Dermis blood vessel endothelial cell (primary cell): ENCODE measurements around the gene SYNGR1. TPM values are rescaled to one million over a fixed set of nuclear protein-coding genes. Genes with fewer than 3 reads are reported as not detected.
A peak's percentile ranks its signal among the peaks of the same experiment; 100 is the strongest.

Source experiments
- DNase-seq: peaks from one replicate; pipeline ENCODE4 v3.0.0; 2010
- total RNA-seq: library from RNA; depleted of rRNA; stranded (reverse); fragments of >200 nt; gene quantifications from 2 replicates; pipeline ENCODE4 v1.2.3, GENCODE V29; 2014

The SYNGR1 gene, protein sequence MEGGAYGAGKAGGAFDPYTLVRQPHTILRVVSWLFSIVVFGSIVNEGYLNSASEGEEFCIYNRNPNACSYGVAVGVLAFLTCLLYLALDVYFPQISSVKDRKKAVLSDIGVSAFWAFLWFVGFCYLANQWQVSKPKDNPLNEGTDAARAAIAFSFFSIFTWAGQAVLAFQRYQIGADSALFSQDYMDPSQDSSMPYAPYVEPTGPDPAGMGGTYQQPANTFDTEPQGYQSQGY
- total RNA-seq: 0.98 and 1.0 TPM in 2 replicates

DNA sequence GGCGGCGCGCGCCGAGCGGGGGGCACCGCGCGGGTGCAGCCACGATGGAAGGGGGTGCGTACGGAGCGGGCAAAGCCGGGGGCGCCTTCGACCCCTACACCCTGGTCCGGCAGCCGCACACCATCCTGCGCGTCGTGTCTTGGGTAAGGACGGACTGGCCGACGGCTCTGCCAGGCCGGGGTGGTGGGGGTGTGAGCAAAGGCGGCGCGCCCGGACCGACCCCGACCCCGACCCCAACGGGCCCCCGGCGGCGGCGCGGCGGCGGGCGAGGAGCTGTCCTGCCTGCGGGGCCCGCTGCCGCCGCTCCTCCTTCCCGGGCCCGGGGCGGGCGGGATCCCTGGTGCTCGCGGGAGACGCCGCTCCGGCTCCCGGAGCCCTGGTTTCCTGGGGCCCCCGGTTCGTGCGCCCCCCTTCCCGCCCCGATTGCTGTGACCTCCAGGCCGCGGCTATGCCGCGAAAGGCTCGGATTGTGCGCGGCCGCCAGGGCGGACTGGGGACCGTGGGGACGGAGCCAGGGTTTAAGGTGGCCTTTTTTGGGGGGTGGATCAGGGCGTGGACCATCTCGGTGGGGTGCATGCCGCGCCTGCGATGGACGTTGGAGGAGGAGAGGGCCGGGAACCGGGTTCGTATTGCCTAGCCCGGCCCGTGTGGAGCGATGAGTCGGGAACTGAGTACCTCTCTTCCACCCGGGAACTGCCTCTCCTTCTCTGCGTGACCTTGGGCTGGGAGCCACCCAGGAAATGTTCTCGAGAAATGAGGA is at the start of gene SYNGR1:
Gene SYNGR1 (plus strand): TSS at position 25 of the 760 bp plus-strand sequence. CDS start 20 bp downstream, at position 45.
- DNase-seq: no peak

DNA sequence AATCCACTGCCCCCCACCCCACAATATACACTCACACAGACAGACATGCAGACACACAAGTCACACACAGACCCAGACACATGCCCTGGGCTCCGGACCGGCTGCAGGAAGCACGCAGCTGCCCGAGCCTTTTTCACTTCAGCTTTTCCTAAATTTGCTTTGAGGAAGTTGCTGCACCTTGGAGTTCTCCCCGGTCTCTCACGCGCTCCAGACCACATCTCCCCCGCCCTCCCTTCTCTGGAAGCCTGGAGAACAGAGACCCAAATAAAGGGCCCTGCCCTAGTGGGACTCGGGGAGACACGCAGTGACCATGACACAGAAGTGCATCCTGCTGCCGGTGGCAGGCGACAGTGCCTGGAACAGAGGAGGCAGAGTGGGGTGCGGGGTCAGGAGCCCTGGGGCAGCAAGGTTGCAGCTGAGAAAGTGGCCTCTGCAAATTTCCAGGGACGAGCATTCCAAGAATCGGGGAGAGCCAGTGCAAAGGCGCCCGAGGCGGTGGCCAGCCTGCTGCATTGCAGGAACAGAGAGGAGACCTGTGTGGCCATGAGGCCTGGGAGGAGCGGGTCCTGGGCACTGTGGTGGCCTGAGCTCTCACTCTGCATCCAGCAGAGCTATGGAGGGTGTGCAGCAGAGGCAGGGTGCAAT is 49.5 kb upstream of the SYNGR1 start:
- DNase-seq: no peak

DNA sequence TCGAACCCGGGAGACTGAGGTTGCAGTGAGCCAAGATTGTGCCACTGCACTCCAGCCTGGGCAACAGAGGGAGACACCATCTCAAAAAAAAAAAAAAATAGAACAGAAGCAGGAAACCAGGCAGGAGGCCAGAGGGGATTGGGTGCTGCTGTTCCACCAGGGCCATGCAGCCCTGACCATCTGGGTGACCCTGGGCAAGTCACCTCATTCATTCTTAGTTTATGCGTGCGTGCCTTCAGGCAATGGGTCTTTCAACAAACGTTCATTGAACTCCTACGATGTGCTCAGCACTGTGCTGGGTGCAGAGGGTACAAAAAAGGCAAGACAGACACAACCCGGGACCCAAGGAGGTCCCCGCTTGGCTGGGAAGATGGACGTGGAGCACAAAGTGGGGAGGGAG is 48.7 kb upstream of the SYNGR1 start:
- DNase-seq: no peak

DNA sequence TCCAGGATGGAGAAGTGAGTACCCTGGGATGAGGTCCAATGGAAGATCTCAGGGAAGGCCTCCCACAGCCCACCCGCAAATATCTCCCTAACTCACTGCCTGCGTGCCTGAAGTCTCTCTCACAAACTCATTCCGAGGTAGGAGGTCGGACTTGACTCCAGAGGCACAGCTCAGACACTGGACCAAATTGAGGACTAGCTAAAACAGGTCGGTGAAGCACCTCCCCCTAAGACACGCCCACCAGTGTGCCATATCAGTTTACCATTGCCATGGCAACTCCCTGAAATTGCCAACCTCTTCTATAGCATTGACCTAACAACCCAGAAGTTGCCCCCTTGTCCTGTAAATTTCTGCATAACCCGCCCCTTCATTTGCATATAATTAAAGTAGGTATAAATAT is 47.9 kb upstream of the SYNGR1 start:
- no peak for DNase-seq

DNA sequence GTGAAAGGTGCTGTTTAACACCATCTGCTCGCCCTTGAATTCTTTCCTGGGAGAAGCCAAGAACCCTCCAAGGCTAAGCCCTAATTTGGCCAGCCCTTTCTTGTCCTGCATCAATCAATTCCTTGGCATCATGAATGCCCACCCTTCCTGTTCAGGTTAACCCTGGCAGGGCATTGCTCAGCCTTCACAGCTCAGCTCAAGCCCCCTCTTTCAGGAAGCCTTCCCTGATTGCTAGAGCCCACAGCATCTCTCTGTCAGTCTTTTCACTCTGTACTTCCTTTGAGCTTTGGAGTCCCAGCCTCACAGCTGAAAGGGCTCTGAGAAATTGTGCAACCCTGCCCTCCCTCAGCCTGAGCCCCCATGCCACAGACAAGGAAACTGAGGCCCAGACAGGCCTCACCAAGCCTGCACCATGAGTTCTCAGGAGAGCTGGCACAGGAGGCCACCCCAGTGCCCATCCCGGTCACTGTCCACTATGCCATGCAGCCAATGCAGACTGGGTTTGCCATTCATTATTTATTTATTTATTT is 47.3 kb upstream of the SYNGR1 start:
- no peak for DNase-seq

DNA sequence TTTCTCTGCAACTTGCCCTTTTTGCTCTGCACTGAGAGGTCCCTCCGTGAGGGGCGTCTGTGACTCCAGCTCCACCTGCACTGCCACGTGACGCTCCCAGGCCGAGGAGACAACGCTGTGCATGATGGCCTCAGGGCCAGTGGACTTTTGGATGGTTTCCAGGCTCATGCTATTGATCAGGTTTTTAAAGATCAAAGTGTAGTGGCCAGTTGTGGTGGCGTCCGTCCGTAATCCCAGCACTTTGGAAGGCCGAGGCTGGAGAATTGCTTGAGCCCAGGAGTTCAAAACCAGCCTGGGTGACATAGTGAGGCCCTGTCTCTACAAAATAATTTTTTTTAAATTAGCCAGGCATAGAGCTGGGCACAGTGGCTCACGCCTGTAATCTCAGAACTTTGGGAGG is 46.4 kb upstream of the SYNGR1 start:
- DNase-seq: no peak

DNA sequence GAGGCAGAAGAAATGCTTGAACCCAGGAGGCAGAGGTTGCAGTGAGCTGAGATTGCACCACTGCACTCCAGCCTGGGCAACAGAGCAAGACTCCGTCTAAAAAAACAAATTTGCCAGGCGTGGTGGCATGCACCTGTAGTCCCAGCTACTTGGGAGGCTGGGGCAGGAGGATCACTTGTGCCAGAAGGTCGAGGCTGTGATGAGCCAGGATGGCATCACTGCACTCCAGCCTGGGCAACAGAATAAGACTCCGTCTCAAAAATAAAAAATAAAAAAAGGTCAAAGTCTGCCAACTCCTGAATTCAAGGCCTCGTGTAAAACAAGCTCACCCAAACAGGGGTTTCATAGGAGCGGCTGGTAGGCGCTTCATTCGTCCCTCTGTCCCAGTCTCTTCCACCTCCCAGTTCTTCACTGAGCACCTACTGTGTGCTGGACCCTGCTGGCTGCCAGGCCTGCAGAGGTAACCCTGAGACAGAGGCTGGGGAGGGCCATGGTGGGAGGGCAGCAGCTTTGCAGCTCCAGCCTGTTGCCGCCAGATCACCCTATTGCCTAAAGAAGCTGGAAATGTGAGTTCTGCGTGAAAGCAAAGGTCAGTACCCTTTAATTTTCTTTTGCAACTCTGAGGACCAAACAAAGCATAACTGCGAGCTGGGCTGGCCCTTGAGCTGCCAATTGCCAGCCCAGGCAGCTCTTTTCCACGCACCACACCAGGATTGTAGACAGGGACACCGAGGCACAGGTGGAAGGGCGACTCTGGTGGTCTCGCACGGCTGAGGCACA is 45.7 kb upstream of the SYNGR1 start:
- DNase-seq: no peak

DNA sequence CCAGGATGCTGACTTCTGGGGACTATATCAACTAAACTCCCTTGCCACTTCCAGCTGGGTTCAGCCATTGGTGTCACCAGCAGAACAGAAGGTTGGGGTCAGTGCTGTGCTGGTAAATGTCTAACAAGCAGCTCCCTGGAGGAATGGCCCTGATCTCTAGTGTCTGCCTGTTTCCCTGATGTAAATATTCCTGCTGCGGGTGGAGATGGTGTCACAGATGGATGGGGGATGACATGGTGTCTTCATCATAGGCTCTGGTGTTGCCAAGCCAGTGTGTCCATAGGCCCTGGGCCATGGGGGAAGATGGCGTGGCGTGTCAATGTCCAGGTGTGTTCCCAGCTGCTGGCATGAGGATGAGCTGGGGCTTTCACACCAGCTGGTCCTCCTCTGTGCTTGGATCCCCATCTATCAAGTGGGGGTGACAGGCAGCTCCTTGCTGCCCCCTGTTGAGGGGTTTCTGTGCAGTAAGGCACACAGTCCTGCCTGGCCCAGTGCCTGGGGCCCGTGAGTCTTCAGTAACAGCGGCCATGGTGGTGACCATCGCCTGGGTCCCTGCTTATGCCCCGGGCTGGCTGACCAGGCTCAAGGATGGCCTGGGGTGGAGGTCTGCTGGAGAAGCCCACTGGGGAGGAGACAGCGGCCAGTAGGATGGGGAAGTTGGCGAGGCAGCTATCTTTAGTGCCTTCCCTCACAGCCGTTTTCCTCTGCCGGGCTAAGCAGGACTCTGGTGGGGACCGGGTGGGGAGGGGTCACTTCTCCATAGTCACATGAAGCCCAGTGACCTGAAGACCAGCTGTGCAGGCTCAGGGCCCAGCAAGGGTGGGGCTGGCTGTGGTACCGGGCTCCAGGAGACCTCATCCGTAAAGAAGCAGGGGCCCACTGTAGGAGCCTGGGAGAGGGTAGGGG is 43.1 kb upstream of the SYNGR1 start:
- DNase-seq: peak; percentile 84

DNA sequence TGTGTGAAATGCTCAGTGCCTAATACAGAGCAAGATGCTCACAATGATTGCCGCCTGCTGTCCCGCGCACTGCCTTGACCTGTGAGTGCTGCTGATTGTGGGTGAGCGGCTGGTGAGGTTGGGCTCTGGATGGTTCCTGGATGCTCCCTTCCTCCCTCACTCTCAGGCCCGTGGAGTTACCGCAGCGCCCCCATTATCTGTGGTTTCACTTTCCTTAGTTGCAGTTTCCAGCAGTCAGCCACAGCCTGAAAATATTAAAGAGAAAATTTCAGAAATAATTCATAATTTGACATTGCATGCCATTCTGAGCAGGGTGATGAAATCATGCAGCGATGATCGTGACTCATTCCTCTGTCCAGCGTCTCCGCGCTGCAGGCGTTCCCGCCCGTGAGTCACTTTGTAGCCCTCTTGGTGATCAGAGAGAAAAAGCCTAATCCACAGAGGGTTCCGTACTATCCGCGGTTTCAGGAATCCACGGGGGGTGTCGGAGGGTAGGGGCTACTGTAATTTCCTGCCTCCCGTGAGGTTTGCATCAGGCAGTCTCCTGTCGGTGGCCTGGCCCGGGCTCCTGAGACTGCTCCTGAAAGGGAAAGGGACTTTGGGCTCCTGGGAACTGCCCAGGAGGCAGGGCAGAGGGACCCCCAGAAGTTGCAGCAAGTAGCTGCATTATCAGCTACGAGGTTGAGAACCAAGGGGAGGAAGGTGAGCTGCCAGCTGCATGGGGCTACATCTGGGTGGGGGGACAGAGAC is 41.0 kb upstream of the SYNGR1 start:
- peak; percentile 92 for DNase-seq

DNA sequence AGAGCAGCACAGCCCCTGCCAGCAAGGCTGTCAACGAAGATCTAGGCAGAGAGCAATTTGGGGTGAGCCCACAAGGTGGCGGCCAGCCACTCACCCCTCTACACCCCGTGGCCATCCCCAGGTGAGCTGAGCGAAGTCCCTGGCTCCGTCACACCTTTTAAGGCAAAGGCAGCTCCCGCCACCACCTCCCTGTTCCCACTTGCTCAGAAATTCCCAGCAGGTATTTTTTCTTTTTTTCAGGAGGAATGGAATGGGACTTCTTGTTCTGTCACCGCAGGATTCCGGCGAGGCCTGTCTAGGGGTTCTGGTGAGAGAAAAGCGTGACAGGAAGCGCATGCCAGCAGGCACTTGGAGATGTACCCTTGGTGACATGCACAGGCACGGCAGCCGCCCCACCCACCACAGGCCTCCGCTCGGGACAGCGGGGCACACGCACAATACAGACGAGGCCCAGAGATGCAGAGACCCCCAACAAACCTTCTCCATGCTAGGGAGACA is 40.4 kb upstream of the SYNGR1 start:
- DNase-seq: no peak

DNA sequence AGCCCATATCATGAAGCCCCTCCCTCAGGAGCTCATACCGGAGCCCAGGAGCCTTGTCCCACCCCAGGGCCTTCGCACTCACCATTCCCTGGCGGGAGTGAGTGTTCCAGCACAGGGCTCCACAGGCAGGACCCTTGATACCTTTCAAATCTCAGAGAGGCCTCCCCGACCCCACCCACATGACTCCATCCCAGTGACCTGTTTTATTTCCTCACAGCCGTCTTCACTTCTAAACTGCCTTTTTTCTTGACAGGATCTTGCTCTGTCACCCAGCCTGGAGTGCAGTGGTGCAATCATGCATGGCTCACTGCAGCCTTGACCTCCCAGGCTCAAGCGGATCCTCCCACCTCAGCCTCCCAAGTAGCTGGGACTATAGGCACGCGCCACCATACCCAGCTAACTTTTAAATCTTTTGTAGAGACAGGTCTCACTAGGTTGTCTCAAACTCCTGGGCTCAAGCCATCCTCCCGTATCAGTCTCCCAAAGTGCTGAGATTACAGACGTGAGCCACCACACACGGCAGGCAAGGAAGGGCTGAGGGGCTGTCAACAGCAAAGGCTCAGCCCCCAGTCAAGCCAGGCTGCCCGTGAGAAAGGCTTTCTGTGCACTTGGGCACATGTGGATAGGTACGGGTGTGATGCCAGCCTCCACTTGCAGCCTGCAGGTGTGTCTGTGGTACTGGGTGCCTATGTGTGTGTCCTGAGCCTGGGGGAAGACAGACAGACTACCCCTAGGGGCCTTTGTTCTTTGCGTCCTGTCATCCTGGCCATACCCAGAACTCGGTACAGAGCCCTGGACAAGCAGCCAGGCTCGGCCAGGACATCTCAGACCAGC is 39.7 kb upstream of the SYNGR1 start:
- no peak for DNase-seq

DNA sequence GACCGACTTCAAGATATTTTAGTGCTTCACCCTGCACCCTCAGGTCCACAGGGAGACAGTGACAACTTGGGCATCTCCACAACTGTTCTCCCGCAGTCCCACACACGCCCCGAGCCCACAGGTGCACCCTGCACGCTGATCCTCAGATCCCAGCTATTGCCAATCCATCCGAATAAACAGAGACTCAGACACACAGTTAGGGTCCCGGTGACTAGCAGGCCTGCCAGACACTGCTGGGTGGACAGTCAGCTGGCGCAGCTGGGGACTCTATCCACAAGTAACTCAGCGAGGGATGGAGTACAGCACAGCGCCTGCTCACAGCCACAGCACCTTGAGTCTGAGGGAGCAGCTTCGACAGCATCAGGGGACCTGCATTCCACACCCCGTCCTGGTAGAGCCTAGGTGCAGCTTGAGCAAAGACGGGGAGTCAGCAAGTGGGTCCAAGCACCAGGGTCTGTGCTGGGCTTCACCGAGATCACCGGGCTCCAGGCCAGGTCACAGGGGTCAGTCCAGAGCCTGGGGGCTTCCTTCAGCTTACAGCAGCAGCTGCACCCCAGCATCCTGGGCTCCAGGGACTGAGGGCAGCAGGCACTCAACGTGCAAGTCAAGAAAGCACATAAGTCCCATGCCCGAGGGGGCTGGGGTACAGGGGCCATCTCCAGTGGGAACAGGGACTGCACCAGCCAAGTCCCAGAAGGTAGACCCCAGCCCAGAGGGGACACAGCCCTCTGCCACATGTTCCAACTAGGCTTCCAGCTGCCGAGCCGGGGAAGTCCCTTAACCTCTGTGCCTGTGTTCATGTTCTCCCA is 38.0 kb upstream of the SYNGR1 start:
- DNase-seq: no peak

DNA sequence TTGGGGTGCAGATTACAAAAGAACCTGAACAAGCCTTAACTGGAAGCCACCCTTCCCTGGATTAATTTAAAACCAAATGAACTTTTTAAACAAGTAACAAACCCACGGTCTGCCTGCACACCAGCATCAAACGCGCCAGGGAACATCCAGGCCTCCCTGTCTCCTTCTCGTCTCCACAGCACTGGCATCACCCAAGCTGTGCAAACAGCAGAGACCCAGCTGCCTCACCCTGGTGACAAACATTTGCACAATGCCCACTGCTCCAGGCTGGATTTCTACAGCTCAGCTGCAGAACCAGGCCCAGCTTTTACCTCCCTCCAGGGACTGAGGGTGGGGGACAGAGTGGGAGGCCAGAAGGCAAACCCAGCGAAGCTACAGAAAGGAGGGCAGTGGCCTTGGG is 37.4 kb upstream of the SYNGR1 start:
- no peak for DNase-seq

DNA sequence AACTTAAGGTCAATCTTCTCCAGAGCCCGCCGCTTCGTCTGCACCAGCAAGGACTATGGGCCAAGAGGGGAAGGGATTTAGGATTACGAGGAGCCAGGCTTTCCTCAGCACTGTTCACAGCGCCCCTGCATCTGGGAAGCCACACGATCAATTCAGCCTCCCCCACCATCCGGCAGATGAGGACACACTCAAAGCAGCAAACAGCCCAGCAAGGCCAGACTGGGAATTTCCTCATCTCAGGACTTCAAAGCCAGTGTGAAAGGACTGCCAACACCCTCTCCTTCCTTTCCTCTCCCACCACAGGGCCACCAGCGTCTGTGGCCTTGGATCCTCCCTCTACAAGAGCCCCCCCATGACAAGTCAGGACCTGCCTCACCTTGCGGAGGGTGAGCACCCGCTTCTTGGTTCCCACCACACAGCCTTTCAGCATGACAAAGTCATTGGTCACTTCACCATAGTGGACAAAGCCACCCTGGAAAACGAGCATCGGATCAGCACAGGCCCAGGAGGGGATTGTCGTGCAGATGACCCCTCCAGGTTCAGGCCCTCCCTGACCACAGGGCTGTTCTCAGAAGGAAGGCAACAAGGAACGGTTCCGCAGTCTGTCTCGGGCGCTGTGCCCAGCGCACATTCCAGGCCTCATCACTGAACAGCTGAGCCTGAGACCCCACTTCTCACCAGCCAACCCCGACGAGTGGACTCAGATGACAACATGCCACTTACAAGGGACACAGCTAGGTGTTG is 36.4 kb upstream of the SYNGR1 start:
- DNase-seq: no peak

DNA sequence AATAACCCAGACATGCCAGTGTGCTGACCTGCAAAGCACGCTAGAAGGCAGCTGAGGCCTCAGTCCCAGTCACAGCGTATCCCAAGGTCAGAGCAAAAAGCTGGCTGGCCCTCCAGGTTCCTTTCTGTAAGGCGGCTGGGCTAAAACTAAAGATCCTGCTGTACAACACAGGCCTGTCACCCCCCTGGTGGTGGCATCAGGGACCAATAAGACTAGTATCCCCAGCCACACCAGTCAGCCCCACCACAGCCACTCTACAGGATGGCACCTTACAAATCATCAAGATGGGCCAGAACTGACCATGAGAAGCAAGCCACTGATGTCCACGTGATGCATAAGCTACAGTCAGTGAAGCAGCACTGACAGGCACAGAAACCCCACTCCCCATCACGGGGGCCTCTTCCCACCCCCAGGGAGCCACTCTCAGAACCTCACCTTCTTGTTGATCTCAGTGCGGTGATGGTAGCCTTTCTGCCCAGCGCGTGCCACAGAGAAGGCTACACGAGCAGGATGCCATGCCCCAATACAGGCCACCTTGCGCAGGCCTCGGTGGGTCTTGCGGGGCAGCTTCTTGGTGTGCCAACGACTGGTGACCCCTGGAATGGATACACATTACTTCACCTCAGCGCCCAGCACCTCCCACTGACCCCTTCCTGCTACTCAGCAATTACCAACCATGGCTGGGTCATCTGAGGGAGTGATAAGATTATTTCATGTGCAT is 35.4 kb upstream of the SYNGR1 start:
- DNase-seq: peak; percentile 46

DNA sequence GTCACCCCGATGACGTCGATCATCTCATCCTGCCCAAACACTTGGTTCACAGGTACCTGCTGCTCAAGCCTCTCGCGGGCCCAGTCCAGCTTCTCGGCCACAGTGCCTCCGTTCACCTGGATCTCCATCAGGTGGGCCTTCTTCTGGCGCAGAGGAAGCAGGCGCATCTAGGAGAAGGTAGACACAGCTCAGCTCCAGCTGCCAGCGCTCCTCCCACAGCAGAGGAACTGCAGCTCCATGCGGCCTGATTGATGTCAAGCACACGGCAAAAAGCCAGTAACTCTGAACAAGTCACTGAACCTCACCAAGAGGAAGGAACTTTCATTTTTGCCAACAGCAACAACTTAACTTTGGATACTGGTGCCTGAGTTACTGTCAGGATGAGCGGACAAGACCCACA is 34.4 kb upstream of the SYNGR1 start:
- DNase-seq: no peak

DNA sequence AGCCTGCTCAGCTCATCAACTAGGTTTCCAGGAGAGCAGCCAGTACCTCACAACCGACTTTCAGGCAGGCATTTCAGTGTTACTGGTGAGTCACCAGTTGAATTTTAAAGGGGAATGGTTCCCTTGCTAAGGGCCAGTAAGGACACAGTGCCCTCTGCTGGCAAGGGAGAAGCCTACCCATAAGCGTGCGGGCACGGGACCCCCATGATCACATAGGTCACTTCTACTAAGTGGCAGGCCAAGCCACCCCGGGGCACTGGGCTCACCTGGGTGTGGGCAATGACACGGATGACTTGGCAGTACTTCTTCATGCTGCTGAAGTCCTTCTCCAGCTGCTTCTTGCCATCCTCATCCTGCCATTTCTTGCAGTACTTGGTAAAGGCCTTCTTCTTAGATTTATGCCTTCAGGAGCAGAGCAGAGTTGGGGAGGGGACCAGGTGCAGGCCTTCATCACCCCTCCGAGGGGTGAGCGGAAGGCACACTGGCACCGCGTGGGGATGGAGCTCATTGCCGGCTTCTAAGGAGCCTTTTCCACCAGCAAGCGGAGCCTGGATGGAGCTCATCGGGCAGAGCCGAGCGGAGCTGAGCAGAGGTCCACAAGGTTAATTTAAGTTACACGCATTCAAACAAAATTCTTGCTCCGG is 33.2 kb upstream of the SYNGR1 start:
- peak; percentile 95 for DNase-seq
